Germinal center (tissue), 1 donor: ENCODE data around the gene SH3RF3.

Source experiments
- DNase-seq: peaks from one replicate; pipeline ENCODE4 v3.0.0; 2012; ENCODE audit warnings: mixed read lengths, low spot score

The SH3RF3 gene

DNA sequence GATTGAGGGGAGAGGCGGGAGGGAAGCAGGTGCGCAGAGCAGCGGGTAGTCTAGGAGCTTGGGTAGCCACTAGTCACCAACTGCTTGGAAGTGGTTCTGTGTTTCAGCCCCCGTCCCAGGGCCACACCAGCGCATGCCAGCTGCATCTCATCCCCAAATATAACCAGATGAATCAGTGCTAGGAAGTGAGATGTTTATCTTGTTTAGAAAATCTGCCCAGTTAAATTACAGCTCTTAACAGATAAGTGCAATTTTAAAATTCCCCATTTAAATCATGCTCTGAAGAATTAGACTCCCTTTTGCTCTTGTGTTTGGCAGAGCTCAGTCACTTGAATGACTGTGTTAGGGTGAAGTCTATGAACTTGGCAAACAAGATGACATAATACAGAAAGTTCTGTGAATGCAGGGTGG is 291.0 kb downstream of the SH3RF3 start:
- DNase-seq = no peak

DNA sequence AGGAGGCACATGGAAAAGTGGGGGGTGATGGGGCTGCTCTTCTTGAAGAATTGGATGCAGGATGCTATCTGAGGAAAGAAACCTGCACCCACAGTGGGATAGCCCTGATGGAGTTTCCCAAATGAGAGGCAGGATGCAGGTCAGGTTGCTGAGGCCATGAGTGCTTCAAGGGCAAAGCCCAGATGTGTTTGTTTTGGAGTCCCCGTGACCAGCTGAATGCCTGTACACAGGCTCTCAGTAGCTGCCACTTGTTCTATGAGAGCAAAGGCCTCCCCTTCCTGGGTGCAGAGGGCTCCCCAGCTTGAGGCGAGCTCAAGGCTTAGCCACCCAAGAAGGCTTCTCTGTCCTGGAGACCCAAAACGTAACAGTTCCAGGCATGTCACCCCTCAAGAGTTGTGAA is 292.1 kb downstream of the SH3RF3 start:
- DNase-seq = no peak

DNA sequence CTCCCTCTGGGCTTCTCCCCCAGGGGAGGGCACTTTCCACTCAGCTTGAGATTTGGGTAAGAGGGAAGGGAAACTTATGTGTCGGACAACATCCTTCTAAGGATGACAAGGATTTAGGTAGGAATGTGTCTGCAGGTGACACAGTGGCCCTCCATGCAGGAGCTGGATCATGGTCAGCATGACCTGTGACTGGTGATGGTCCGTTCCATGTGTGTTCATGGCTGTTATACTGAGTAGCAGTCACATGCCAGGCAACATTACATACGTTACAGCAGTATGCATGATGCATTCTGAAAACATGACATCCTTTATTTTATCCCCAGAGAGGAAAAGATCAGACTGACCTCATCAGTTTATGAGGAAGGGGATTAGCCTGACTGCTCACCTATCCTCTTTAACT is 292.6 kb downstream of the SH3RF3 start:
- DNase-seq = no peak

DNA sequence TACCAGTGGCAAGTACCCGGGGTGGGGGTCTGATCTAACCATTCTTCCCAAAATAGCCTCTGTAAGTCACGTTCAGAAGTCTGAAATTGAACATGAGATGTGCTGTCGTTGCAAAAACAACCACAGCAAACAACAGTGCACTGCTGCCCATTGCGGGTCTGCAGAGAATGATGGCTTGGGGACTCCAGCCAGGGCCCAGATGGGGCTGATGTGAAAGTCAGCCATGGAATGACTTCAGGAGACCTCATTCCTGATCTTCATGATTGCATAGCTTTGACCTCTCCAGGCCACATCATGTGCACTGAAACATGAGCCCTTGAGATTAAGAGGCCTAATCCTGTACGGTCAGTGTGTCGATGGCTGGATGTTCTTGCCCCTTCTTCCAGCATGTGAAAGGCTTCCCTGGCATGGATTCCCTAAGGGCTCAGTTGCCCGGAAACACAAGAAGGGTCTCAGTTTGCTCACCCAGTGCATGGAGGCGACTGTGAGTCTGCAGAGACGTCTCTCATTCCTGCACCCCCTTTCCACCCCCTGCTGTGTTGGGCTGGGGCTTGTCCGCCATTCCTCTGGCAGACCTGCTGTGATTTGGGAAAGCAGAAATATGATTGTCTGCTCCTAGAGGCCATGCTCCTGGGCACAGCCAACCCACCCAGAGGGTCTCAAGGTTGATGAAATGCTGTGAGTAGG is 293.2 kb downstream of the SH3RF3 start:
- no peak for DNase-seq

DNA sequence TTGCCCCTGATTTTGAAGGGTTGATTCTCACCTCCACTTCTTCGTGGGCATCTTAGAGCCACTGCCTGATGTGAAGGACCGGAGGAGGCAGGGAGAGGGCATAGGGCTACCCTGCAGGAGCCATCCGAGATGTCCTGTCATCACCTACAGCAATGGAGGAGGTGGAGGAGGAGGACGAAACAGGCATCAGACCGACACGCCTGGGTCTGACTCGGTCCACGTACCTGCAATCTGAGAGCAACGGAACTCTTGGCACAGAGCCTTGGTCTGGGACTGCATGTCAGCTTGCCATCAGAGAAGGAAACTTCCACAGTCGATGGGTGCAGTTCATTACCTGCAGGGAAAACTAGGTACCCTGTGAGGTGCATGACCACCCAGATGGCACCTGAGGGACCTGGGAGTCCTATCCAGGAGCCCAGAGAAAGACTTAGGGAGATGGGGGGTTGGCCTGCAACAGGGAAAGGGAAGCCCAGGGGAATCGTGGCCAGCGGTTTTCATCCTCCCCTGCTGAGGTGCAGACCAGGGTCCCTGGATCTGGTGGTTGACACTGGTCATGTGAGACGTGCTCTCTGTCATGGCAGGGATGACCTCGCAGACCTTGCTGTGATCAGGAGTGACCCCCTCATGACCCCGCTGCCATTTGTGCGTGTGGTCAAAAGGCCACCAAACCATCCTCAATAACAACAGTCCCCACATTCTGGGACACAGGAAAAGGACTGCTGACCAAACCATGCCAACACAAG is 293.9 kb downstream of the SH3RF3 start:
- no peak for DNase-seq

DNA sequence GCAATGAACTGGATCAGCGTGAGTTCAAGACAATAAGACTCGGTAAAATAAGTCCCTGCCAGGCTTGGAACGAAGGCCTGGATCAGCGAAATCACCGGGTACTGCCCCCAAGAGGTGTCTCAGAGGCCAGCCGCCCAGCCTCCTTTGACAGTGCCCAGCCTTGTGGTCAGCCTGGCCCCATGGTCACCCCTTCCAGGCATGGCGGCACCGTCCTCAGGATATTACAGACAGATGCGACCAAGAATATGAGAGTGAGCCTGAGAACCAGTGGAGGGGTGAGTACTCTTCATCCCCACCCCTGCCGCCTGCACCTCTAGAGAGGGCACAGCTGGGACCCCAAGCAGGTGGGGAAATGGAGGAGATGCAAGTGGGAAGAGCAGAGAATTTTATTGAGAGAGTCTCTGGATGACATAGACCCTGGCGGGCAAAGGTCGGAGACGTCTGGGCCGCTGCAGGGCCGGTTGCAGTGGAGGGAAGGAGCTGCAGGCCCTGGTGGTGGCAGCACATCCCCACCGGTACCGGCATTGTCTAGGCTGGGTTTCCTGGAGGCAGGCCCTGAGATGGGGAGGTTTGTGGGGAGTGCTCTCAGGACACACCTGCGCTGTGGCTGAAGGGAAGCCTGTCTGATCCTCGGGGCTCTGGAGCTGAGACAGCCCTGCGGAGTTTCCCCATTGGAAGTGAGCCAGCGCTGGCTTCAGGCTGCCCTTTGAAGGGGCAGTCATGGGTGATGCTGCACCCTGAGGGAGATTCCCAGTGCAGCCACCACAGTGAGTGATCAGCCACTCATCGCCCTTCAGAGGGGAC is 294.8 kb downstream of the SH3RF3 start:
- DNase-seq = no peak

DNA sequence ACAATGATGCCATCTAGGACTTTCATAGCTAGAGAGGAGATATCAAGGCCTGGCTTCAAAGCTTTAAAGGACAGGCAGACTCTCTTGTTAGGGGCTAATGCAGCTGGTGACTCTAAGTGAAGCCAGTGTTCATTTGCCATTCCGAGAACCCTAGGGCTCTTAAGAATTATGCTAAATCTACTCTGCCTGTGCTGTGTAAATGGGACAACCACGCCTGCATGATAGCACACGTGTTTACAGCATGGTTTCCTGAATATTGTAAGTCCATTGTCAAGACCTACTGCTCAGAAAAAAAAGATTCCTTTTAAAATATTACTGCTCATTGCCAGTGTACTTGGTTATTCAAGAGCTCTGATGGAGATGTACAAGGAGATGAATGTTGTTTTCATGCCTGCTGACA is 296.4 kb downstream of the SH3RF3 start:
- no peak for DNase-seq

DNA sequence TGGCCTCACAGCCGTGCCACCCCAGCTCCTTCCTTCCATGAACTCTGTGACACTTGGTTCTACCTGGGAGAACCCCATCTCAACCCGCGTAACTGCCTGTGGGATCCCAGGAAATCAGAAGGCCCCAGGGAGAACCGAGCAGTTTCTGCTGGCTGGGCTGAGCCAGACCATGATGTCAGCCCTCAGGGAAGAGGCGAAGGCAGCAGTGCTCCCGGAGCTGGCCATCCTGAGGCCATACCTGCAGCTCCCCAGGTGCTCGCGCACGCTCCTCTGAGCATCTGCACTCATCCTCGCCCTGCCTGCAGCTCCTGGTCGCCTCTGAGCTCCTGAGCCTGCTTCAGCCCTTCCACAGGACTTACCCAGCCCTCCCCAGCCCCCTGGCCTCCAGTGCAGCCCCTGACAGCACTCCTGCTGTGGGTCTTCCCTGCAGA is 298.7 kb downstream of the SH3RF3 start:
- DNase-seq = no peak

DNA sequence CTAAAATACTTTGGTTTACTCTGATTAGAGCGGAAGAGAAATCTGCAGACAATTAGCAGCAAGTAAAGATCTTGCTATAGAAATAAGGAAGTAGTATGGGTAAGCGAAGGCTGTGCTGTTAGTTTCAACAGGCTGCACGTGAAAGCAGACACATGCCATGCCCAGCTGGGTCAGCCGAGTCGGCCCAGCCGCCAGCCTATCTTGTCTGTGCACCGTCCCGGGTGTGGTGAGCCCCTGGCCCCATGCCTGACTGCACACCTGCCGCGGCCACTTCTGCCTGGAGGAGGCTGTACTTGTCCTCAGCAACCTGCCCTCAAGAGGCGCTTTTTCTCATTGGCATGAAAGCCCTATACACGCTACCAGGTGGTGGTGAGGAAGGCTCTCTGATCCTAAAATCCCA is 299.3 kb downstream of the SH3RF3 start:
- no peak for DNase-seq

DNA sequence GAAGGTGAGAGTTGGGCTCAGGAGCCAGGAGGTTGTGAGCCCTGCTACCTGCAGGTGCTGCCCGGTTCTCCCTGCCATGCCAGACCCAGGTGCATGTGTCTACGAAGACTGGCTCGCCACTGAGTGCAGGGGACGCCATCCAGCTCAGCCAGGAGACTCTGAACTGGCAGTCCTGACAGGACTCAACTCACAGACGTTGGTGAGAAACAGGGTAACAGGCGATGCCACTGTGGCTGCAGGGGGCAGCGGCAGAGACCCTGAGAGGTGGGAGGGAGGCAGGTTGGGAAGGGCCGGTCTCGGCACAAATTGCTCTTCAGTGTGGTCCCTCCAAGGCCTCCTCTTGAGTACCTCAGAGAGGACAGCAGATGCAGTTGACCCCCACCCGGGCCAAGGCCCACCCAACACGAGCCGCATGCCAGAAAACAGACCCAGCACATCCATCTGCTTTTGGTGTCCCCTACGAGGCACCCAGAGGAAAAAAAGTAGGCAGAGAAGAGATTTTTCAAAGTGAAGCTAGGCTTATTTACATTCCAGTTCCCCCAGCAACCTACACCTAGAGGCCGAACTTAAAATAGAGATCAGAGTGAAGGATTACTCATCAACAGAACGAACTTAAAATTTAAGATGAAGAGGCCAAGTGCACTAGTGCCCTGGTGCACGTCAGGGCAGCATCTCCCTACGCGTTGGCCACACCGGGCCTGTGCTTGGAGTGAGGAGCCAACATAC is 300.0 kb downstream of the SH3RF3 start:
- no peak for DNase-seq

DNA sequence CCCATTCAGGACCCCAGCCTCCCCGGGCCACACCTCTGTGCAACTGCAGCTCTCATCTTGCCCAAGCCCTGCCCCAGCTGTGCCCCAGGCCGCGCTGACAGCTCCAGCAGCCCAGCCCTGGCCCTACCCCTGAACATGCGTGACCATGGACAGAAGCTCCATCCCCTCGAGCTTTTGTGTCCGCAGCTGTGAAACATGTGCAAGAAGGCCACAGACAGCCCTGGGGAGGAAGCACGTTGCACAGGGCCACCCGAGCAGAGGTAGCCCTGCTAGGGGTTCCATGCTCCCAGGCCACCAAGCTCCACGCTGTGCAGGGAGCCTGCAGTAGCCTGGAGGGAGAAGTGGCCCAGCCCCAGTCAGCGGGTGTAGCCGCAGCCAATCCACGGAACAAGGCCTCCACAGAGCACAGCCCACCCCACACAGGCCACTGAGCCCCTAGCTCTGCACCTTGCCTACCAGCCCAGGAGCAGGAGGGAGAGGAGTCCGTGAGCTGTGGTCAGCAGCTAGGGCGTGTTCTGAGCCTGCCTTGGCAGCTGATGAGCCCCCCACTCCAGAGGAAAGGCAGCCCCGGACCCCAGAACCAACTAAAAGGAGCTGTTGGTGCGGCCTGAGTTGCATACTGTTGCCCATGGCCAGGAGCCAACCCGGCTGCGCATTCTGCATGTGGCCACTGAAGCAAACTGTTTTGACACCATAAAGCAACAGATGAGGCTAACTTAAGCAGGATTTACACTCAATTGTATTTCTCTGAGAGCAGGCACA is 300.7 kb downstream of the SH3RF3 start:
- DNase-seq = no peak

DNA sequence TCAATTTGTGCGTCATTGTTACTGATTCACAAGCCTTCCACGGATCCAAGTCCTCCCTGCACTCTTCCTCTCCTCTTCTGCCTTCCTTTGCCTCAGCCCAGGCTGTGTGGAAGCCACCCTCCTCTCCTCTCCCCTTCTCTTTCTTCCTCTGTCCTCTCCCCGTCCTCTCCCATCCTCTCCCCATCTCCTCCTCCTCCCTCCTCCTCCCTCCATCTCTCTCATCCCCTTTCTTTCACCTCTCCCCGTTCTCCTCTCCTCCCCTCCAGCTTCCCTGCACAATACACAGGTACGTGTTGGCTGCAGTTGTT is 301.3 kb downstream of the SH3RF3 start:
- DNase-seq = no peak

DNA sequence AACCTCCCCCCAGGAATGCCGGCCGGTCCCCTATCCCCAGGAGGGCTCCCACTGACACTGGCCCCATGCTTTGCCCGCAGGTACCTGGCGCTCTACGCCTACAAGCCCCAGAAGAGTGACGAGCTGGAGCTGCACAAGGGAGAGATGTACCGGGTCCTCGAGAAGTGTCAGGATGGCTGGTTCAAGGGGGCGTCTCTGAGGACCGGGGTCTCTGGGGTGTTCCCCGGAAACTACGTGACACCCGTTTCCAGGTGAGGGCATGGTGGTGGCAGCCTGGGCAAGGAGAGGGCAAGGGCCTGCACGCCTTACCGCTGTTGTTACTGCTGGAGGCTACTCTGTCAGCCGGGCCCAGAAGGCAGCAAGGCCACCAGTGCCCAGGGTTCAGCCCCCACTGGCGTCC is 303.4 kb downstream of the SH3RF3 start:
- DNase-seq = no peak

DNA sequence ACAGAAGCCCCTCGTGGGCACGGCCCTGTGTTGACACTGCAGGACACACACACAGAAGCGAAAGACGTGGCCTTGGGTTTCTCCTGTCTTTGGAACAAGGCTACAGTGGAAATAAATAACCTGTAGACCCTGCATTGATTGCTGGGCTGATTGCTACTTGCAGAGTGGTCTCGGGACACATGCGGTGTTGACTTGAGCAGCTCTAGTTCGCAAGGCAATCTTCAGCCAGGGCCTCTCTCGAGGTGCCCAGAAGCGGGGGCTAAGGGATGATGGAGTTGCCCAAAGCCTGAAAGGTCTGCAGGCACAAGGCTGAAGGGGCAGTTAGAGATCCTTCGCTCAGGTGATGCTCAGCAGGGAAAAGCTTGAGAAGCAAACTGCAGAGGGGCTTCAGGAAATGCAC is 304.5 kb downstream of the SH3RF3 start:
- DNase-seq = no peak

DNA sequence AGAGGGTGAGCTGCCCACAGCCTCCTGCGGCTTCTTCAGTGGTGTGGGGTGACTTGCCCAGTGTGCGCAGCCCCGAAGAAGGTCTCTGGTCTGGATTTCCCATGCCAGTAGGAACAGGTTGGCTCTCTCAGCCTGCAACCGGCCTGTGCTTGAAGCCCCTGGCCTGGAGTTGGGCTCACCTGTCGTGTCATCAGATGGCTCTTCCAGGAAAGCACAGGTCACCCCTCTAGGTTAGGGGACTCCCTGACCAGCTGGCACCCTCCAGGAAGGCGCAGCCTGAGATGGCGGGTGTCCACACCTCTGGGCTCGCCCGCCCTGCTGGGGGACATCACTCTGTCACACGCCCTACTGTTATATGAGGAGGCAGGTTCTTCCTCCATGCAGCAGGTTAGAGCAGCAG is 304.9 kb downstream of the SH3RF3 start:
- no peak for DNase-seq

DNA sequence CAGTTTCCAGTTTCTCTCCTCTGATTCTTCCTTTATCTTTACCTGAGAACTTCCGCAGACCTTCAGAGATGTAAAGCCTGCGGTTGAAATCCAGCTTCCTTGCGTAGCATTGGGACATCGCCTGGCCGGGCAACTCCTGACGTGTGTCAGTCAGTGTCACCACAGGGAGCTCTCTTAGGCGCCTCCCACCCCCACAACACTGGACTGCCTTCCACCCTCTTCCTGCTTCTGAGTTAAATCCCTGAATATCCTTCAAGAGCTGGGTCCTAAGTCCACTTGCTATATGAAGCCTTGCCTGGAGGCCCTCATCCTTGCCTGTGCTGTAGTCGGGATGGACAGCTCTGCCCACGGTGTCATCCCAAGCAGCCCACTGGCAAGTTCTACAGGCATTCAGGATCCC is 305.3 kb downstream of the SH3RF3 start:
- no peak for DNase-seq

DNA sequence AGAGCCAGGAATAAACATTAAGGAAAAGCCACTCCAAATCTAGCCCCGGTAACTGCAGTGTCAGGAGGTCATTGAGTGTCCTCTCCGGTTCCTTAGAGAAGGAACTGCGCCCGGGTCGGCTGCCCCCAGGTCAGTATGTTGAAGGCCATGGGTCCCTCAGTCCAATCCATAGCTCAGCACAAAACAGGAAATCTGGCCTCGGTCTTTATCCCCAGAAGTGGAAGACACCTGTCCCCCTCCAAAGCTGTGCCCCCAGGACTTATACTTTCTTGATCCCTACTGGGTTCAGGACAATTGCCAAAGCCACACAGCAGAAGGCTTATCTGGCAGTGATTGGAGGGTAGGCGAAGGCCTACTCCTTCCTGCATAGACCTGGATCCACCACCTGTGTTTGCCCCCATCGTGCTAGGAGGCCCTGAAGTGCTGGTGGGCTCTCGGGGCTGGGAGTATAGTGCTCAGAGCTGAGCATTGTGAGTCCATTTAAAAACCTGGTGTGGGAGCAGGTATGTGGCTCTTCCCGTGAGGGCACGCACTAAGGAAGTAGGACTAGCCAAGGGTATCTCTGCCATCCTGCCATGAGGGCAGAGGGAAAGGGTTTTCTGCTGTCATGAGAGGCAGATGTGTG is 306.2 kb downstream of the SH3RF3 start:
- no peak for DNase-seq

DNA sequence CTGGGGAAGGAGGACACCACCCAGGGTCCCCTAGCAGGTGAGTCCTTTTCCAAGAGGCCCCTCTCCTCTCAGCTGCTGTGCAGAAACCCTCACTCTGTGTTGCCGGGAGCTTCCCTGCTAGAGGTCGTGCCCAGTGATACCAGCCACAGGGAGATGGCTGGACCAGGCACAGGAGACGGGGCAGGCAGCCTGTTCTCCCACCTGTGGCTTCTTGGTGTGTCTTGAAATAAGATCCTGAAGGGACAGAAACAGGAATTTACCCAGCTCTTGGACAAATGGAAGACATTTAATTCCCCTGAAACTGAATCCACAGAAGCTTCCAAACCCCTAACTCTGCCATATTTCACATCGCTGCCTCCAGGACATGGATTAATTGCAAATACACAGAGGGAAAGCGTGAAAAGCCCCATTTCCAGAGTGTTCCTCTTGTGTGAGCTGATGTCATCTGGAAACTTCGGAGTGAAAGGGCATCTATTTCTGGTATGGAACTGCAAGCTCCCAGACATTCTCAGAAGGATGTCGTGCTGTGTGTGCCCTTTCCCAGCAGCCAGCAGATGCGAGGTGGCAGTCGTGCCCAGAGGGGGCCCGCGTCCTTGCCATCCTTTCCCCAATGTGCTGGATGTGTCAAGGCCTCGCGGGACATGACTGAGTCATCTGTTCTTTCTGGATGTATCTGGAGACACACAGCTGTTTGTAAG is 307.0 kb downstream of the SH3RF3 start:
- no peak for DNase-seq

DNA sequence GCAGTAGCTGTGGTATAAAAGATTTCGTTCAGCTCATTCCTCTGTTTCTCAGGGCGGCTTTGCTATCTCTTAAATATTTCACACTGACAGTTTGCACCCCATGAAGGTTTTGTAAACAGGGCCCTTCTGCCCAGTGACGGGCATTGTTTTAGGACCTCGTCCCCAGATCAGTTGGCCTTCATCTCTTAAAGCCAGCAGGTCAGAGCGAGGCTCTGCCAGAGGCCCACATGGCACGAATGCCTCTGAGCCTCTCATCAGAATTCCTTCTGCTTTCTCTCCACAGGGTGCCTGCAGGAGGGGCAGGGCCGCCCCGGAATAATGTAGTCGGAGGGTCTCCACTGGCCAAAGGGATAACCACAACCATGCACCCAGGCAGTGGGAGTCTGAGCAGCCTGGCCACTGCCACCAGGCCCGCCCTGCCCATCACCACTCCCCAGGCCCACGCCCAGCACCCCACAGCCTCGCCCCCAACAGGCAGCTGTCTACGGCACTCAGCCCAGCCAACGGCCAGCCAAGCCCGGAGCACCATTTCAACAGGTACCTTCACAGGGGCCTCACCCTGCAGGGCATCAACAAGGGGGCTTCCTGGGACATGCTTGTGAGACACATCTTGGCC is 307.7 kb downstream of the SH3RF3 start:
- no peak for DNase-seq
